ENCODE measurements around the gene PTPRD.

The PTPRD gene

DNA sequence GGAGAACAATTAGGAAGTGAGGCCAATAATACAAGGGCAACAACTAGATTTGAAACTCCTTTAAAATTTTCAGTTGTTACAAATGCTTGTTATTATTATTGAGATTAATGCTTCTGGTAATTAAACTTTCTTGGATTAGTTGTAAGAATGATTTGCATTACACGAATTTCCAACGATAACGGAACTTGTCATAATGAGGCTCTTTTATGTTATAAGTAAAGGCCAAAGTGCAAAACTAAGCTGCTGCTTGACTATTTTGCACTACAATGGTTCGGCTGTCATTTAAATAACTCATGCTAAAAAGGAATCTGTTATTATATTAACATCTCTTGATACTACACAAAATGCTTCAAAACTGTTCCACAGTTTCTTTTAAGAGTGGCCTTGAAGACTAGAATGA lies 1007.1 kb downstream of the PTPRD start:
- no peak for DNase-seq (ENCODE audit: low read depth)

DNA sequence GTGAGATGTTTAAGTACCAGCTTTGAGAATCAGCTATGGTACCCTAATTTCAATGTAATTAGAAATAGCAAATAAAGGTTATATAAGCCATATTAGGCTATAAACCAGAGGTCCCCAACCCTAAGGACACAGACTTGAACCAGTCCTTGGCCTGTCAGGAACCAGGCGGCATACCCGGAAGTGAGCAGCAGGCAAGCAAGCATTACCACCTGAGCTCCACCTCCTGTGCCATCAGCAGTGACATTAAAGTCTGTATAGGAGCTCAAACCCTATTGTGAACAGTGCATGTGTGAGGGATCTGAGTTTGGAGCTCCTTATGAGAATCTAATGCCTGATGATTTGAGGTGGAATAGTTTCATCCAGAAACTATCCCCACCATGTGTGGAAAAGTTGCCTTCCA lies 1009.5 kb downstream of the PTPRD start:
- no peak for DNase-seq (ENCODE audit: low read depth)

DNA sequence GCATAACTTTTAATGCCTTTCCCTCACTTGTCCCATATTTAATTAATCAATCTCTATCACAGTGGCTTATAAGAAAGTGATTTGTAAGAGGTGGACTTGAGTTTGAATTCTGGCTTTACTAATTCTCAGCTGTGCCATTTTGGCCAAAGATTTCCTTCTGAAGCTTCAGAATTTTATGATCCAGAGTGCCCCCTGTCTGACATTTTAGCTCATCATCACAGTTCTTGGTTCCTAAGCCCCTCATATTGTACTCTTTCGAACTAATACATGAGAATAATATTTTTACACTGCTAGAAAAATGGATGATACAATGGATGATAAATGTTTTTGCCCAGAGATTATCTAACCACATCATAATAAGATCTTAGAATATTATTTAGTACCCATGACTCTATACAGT lies 1014.1 kb downstream of the PTPRD start:
- no peak for DNase-seq (ENCODE audit: low read depth)

DNA sequence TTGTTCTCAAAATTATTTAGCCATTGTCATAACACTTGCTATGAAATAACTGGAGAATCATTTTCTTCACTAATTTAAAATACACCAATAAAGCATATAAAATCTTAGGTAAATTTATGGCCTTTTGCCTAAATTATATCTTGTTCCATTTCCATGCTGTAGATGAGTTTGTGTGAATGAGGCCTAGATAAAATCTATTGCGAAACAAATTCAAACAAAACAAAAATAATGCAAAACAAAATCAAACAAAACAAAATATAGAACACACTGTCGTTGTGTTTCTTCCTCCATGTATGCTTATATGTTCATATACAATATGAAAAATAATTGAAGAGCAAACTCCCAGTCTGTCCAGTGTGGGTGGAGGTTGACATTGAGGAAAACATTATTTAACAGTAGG lies 1020.7 kb downstream of the PTPRD start:
- DNase-seq (ENCODE audit: low read depth): no peak

DNA sequence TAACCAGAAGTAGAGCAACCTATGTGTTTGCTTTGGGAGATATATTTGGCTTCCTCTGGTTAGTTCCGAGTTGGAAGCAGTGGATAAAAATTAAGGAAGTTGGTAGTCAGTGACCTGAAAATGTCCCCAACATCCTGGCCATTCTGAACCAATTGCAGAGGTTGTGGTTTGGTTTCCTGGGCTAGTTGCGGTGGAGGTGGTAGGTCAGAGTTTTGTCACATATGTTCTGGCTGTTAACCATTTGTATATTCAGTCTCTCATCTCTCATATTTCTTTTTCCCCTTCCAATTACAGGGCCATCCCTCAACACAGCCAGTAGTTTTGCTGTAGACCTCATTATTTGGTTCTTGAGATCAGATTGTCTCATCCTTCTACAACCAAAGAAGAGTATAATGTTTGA lies 1026.9 kb downstream of the PTPRD start:
- DNase-seq (ENCODE audit: low read depth): no peak

DNA sequence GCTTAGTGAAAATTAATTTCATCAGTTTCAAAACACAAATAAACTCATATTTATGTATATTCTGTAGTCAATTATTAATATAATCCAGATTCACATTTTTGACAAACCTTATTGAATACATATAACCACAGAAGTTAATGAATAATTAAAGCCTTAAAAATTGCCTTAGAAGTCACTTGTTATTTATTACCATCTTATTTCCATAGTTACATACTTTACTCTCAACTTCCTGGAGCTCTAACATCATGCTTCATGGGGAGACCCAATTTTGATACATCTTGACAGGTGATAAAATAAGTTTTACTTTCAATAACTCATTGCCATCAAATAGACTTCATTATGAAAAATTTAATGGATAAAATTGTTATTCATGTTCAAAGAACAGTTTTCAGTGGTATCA lies 1038.7 kb downstream of the PTPRD start:
- DNase-seq (ENCODE audit: low read depth): no peak

DNA sequence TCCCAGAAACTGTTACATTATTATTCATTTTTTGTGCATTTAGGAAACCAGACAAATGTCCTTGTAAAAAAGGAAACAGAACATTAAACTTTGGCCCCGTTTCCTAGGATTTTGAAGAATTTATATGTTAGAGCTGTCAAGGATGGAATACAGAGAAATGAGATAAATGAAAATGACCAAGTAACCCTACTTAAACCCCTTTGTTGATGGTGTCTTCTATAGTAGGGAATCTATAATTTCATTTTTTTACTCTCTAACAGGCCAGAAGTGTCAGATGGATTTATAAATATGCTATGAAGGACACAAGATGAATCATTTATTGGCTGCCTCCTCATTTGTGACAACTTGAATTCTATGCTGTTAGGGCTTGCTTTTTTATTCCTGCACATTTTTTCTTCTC lies 1047.1 kb downstream of the PTPRD start:
- no peak for DNase-seq (ENCODE audit: low read depth)

DNA sequence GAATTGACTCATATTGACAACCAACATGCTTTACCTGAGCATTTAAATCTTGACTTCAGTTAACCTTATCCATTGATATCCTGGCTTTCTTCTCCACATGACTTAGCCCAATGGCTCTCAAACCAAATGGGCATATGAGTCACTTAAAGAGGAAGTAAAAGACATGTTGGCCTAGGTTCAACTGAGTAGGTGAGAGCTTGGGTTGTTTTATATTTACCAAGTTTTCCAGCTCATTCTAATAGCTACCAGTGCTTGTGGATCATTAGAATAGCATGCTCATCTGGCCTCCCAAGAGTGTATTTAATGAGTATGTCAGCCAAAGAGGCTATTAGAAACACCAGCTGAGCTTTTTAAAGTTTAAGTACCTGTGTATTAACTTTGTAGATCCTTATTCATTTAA lies 1049.0 kb downstream of the PTPRD start:
- DNase-seq (ENCODE audit: low read depth): no peak

DNA sequence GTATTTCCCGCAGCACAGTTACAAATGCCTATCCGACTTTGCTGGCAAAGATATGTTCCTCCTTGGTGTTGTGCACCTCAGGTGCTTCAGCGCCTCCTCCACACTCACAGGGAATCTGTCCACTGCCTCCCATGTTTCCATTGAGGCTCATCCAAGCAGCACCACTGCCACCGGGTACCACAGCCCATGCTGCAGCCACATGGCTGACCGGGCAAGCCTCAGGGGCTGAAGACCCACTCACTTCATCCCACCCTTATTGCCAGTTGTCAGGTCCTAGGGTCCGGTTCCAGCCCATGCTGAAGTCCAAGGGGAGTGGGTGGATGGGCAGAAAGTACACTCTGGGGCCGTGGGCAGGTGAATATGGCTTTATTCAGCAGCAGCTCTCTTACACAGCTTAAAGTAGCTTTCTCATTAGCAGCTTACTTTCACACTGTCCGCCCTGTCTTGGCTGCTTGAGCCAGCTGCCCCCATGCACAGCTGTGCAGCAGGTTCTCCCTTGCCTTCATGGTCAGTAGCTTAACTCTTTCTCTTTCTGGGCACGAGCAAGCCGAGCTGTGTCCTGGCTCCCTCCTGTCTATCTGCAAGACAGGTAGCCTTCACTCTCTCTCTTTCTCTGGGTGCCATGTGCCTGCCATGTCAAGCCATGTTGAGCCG lies 1052.3 kb downstream of the PTPRD start:
- DNase-seq (ENCODE audit: low read depth): no peak

DNA sequence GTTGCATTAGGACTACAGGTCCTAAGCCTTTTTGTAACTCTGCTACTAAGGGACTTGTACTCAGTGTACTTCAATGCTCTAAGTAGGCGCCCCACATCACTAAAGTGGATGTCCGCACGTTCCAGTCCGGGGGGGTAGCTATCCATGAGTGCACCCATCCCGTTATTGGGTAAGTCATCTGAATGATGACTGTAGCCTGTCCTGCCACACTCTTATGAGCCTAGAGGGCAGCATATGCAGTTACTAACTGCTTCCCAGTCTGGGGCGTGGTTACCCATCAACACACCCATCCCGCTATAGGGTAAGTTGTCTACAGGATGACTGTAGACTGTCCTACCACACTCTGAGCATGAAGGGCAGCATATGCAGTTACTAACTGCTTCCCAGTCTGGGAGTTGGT lies 1053.9 kb downstream of the PTPRD start:
- no peak for DNase-seq (ENCODE audit: low read depth)

DNA sequence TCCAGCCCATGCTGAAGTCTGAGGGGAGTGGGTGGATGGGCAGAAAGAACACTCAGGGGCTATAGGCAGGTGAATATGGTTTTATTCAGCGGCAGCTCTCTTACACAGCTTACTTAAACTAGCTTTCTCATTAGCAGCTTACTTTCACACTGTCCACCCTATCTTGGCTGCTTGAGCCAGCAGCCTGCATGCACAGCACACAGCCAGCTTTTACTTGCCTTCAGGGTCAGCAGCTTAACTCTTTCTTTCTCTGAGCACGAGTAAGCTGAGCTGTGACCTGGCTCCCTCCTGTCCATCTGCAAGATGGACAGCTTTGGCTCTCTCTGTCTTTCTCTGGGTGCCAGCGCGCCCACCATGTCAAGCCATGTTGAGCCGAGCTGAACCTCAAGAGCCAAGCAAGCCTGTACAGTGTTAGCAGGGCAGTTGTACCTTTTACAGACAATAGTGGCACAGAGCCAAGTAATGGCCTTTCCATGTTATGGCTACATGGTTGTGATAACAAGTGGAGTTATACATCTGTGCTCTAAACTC lies 1054.9 kb downstream of the PTPRD start:
- no peak for DNase-seq (ENCODE audit: low read depth)

DNA sequence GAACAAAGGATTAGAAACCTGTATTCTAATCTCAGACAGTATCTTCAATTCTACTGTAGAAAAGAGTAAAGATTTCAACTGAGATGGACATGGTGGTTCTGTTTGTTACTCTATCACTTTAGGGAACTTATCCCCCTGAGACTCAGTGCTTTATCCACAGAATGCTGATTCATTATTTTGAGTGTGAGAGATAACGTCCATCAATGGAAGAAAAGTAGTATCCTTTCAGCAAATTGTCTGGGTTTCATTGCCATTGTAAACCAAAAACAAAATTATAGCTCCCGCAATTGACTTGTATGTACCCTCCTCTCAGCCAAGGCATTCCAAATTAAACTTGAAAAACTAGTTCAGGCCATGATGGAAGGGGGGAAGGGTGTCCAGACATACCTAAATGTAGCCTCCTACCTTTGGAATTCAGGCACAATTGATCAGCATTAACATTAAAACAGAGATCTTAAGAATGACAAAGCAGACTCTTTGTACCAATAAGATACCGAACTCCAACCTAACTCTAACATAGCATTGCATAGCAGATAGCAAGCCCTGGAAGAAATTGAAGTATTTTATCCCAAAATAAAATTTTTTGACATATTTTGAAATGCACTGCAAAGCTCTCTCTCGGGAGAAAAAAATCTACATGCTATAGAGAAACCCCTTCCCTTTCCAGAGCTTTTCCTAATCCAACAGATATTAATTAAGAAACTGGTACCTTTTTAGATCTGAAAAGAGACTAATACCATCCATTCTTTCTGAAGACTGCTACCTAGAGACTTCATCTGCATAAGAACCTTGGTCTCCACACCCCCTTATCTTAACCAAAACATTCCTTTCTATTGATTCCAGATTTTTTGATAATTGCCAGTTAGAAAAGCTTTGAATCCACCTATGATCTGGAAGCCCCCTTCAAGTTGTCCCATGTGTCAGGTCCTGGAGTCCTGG lies 1055.7 kb downstream of the PTPRD start:
- no peak for DNase-seq (ENCODE audit: low read depth)

DNA sequence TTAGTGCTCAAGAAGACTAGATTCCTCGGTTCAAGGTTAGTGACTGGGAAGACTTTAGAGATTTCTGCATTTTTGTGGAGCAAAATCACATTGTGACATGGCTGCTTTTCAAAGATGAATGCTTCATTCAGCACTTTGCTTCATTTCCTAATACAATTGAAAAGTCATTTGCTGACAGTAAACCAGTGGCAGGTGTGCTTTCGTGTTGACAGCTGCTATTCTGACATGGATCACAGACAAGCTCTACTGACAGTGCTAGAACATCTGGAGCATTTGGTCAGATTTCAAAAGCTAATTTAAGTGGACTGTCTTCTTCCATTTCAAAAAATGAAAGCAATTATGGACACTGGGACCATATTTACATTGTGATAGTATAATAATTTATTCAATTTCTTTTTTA lies 1060.1 kb downstream of the PTPRD start:
- no peak for DNase-seq (ENCODE audit: low read depth)

DNA sequence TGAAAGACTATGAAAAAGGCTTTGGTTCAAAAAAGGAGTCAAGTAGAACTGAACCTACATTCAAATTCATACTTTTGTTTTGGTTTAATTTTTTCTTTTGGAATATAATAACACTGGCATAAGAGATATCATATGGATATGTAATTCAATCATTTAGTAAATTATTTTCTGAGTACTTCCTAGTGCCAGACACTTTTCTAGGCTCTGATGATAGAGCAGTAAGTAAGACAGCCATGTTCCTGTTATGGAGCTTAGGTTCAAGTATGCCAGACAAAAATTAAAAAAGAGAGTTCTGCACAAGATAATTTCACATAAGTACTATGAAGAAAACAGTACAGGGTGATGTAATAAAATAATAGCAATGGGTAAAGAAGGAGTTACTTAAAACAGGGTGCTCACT lies 1074.0 kb downstream of the PTPRD start:
- no peak for DNase-seq (ENCODE audit: low read depth)

DNA sequence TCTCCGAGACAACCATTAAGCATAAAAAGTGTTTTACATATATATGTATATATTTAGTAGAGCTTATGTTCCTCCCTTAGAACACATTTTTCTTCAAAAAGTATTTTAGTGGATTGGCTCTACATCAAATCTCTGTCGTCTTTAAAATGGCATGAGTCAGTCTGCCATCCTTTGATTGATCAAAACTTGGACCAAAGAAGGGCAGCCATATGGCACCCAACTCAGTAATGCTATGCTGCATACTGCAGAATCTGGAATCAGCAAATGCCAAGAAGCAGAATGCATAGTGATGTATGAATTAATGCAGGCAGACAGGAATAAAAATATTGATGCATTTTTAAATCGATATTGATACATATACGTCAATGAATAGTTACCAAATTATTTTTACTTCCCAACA lies 1074.4 kb downstream of the PTPRD start:
- no peak for DNase-seq (ENCODE audit: low read depth)

DNA sequence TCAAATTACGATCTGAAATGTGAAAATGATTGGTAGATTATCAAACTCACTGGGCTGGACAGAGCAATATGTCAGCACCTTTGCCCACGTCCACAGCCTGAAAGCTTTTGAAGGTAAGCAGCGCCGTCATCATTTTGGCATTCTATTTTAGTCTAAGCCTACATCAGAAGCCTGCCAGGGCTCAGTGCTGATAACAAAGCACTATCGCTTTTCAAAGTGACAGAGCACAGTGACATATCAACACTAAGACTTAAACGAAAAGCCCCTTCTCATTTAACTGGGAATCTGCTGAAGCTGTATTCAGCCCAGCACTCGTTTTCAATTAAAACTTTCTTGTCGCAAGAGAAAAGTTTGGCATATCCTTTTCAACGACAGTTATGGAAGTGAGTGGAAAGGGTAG lies 1076.3 kb downstream of the PTPRD start:
- no peak for DNase-seq (ENCODE audit: low read depth)

DNA sequence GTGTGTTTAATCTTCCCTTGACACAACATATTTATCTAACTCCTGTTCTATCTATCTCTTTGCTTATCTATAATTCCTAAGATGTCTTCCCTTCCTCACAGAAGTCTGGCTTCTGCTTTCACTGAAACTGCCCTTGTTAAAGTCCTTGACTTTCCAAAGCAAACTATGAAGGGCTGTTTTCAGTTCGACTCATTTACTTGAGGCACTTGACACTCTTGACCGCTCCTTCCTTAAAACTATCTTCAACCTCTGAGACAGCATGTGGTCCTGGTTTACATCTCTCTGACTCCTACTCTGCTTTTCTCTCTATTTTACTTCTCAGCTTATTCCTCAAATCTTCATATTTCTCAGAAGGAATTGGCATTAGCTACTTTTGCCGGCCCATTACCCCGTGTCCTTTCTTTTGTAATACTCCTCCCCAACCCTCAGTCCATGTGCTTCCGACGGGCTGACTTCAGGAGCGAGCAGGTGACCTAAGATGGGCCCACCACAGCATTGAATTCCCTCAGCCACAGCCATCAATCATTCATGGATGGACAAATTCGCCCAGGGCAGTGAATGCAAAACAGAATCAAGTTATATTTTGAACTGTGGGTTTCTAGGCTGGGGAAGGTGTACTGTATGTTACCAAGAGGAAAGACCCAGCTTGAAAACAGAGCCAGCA lies 1089.2 kb downstream of the PTPRD start:
- DNase-seq (ENCODE audit: low read depth): no peak

DNA sequence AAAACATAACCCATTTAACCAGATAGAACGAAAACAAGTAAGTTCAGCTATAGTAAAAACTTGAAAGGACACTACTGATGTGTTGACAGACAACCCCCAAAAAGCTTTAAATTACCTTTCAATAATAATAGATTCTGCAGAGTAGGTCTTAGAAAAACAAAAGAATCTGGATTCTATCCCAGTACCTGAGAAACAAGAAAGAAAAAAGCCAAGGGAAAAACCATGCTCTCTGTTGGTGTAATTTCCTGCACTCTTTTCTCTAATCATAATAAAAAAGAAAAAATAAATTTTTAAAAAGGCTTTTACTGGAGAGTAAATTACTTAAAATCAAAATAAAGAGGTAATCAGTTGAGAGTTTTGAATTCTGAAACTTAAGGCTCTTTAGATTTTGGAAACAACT lies 1090.4 kb downstream of the PTPRD start:
- no peak for DNase-seq (ENCODE audit: low read depth)

DNA sequence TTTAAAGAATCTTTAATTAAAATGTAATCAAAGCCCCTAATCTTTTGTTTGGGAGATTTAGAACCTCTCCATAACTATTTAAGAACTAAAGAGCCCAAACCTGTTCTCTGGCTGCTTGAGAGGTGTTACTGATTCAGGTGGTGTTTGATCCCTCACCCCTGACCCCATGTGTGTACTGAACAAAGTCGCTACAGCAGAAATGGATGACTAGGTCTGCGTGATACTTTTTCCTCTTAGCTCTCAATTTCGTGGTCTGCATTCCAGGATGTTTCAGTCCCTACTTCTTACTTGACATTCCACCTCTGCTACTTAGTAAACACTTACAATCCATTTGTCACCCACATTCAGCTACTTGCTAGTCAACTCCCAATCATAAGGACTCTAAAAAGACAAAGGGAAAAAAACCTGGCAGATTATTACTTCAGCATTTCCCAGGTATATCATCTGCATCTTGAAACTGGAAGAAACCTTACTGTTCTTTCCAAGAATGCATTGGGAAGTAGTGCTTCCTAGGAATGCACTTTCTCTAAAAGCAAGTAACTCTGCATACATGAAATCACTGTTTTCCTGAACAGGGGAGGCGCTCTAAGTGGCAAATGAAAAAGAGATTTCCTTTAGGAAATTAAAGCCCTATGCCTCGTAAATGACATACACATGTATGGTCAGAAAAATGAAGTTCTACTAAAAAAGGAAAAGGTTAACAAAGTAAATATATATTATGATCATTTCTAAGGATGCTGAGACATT lies 1091.6 kb downstream of the PTPRD start:
- no peak for DNase-seq (ENCODE audit: low read depth)

DNA sequence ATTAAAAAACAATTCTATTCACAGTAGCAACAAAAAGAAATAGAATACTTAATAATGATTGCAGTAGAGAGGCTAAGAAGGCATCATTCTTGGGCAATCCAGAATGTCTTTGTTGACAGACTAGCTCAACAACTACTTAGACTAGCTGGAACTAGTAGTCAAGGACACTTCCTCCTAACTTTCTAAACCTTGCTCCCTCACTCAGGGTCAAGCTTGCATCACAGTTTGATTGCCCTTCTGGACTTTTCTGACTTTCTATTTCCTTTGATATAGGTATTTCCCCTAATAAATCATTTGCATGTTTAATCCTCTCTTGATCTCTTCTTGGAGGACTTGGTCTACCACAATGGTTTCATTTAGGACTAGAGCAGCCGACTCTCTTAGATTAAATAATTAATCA lies 1107.9 kb downstream of the PTPRD start:
- no peak for DNase-seq (ENCODE audit: low read depth)

DNA sequence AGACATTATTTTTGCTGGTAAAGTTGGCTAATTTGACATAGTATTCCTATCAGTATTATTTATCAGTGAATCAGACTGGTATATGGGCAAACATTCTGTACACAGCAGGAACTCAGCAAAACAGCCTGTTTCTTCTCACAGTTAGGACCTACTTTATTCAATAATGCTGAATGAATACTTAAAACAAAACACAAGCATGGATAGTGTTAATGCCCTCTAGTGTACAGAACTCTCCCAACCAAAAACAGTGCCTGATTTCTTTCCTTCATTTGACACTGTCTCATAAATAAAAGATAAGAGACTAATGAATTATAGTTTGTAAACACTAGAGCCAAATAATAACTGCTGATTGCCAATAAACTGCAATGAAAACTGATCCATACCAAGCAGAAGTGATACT lies 1113.3 kb downstream of the PTPRD start:
- DNase-seq (ENCODE audit: low read depth): no peak

DNA sequence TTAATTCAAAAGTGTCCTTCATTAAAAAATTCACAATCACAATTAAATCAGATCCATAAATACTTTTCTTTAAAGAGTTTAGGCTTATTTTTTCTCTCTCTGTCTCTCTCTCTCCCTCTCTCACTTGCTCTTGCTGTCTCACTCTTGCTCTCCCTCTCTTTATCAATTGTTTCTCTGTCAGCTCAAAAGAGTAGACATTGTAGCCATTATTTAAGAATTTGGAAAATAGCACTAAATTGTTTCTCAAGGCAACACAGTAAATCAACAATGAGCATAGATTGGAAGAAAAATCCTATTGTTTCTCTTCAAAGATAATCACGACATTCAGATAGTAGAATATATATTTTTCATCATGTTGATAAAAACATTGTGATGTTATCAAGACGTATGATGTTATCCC lies 1114.0 kb downstream of the PTPRD start:
- no peak for DNase-seq (ENCODE audit: low read depth)
